IMR-90 (cell line): Measurements from ENCODE around the gene LAMB2. TPM values are rescaled to one million over a fixed set of nuclear protein-coding genes. Genes with fewer than 3 reads are reported as not detected.

ENCODE experiments used
- ATAC-seq: fragments of 200-7000 bp; cut with Tn5 transposase; 2 replicates; pipeline ENCODE4 v1.9.1; 2020; ENCODE audit warnings: low read depth, mild to moderate bottlenecking, moderate library complexity
- BruUV-seq: library from RNA; stranded (reverse); fragments of 400-500 nt; replicated peaks from 2 replicates; lab custom pipeline; 2021; lab: Mats Ljungman, UMichigan
- CTCF ChIA-PET: fragments of 300-600 bp; formaldehyde crosslinking; extraction: SDS; loops from one replicate; lab custom pipeline; 2021; ENCODE audit warnings: antibody characterized with exemption; lab: Yijun Ruan, JAX
- POLR2A ChIA-PET: fragments of 300-600 bp; sonication (Branson Sonifier 250); formaldehyde crosslinking; loops from one replicate; lab custom pipeline; 2022; ENCODE audit warnings: antibody characterized with exemption; ENCODE audit not compliant: unreplicated experiment; lab: Charles Lee
- DNase-seq: peaks from one replicate; pipeline ENCODE4 v3.0.0; 2013
- H2AFZ ChIP-seq: replicated peaks from 2 replicates; pipeline ENCODE3; 2013; ENCODE audit warnings: low read length, mild to moderate bottlenecking; ENCODE audit not compliant: poor library complexity
- H2AK5ac ChIP-seq: 2 replicates; pipeline ENCODE4 v1.6.1; 2013; ENCODE audit warnings: low read depth, low read length, inconsistent platforms
- H2AK9ac ChIP-seq: replicated peaks from 2 replicates; pipeline ENCODE3; 2013; ENCODE audit warnings: mild to moderate bottlenecking, low read depth, low read length, moderate library complexity; ENCODE audit not compliant: poor library complexity
- H2BK120ac ChIP-seq: 2 replicates; pipeline ENCODE4 v1.6.1; 2013; ENCODE audit warnings: low read depth, low read length, inconsistent platforms
- H2BK15ac ChIP-seq: 3 replicates; pipeline ENCODE4 v1.6.1; 2013; ENCODE audit warnings: low read depth, low read length, inconsistent platforms
- H2BK20ac ChIP-seq: 2 replicates; pipeline ENCODE4 v1.6.1; 2013; ENCODE audit warnings: low read depth, mild to moderate bottlenecking, inconsistent platforms, low read length, moderate library complexity
- H2BK5ac ChIP-seq: 2 replicates; pipeline ENCODE4 v1.6.1; 2013; ENCODE audit warnings: mild to moderate bottlenecking, low read depth, low read length, inconsistent platforms; ENCODE audit not compliant: poor library complexity, severe bottlenecking
- H3K14ac ChIP-seq: replicated peaks from 2 replicates; pipeline ENCODE4 v1.6.1; 2013; ENCODE audit warnings: low read depth, low read length, inconsistent platforms
- H3K18ac ChIP-seq: 2 replicates; pipeline ENCODE4 v1.6.1; 2013; ENCODE audit warnings: low read depth, low read length, control low read depth
- H3K23ac ChIP-seq: 2 replicates; pipeline ENCODE4 v1.6.1; 2013; ENCODE audit warnings: low read depth, low read length, inconsistent platforms
- H3K27ac ChIP-seq: 2 replicates; pipeline ENCODE4 v1.5.1; 2013; ENCODE audit warnings: mild to moderate bottlenecking, control low read depth, low read length; ENCODE audit not compliant: insufficient read depth
- H3K27me3 ChIP-seq: 2 replicates; pipeline ENCODE4 v1.6.1; 2013; ENCODE audit warnings: low read length; ENCODE audit not compliant: control insufficient read depth, insufficient read depth
- H3K36me3 ChIP-seq: 2 replicates; pipeline ENCODE4 v1.6.1; 2013; ENCODE audit warnings: low read length, mixed read lengths; ENCODE audit not compliant: control insufficient read depth, insufficient read depth
- H3K4ac ChIP-seq: 2 replicates; pipeline ENCODE4 v1.6.1; 2013; ENCODE audit warnings: low read depth, low read length, inconsistent platforms
- H3K4me1 ChIP-seq: 2 replicates; pipeline ENCODE4 v1.6.1; 2013; ENCODE audit warnings: low read length, mixed read lengths; ENCODE audit not compliant: control insufficient read depth, insufficient read depth
- H3K4me2 ChIP-seq: 2 replicates; pipeline ENCODE4 v1.6.1; 2013; ENCODE audit warnings: low read depth, mild to moderate bottlenecking, control low read depth, low read length, moderate library complexity
- H3K4me3 ChIP-seq: 2 replicates; pipeline ENCODE4 v1.5.1; 2013; ENCODE audit warnings: low read depth, mild to moderate bottlenecking, control low read depth, low read length, moderate library complexity; ENCODE audit not compliant: insufficient read depth
- H3K56ac ChIP-seq: 2 replicates; pipeline ENCODE4 v1.6.1; 2013; ENCODE audit warnings: low read length, inconsistent platforms; ENCODE audit not compliant: insufficient read depth; ENCODE audit errors: extremely low read depth
- H3K79me1 ChIP-seq, 2 experiments: 2 replicates each; pipeline ENCODE4 v1.6.1; 2013; ENCODE audit warnings: low read length in 2 of 2, inconsistent platforms in 1 of 2, low read depth in 1 of 2
- H3K9ac ChIP-seq: 2 replicates; pipeline ENCODE4 v1.6.1; 2013; ENCODE audit warnings: low read depth, low read length, control low read depth
- H3K9me1 ChIP-seq: 2 replicates; pipeline ENCODE4 v1.6.1; 2013; ENCODE audit warnings: low read length, inconsistent platforms; ENCODE audit not compliant: insufficient read depth
- H3K9me3 ChIP-seq: 2 replicates; pipeline ENCODE4 v1.6.1; 2013; ENCODE audit warnings: low read length; ENCODE audit not compliant: control insufficient read depth, insufficient read depth
- H4K20me1 ChIP-seq: 2 replicates; pipeline ENCODE4 v1.6.1; 2013; ENCODE audit warnings: low read length, inconsistent platforms; ENCODE audit not compliant: insufficient read depth
- H4K5ac ChIP-seq: 2 replicates; pipeline ENCODE4 v1.6.1; 2013; ENCODE audit warnings: mild to moderate bottlenecking, low read depth, low read length, control low read depth
- H4K8ac ChIP-seq, 2 experiments: 2 replicates each; pipeline ENCODE4 v1.6.1; 2013; ENCODE audit warnings: low read depth in 2 of 2, low read length in 2 of 2, control low read depth in 1 of 2, inconsistent platforms in 1 of 2
- H4K91ac ChIP-seq: 2 replicates; pipeline ENCODE4 v1.6.1; 2013; ENCODE audit warnings: low read depth, low read length, inconsistent platforms; ENCODE audit not compliant: insufficient read depth
- CEBPB ChIP-seq: IDR thresholded peaks from 2 replicates; pipeline ENCODE4 v1.6.1; 2012; ENCODE audit warnings: low read depth, low read length, improper control_type of control experiment
- CTCF ChIP-seq: conservative IDR thresholded peaks from 2 replicates; pipeline ENCODE4 v1.5.1; 2012; ENCODE audit warnings: mild to moderate bottlenecking, low read depth, low read length, improper control_type of control experiment
- ELK1 ChIP-seq: fragments of 150-350 bp; IDR thresholded peaks from 2 replicates; pipeline ENCODE4 v1.6.1; 2016; ENCODE audit warnings: low read depth, mild to moderate bottlenecking, low read length, moderate library complexity, borderline replicate concordance
- MXI1 ChIP-seq: IDR thresholded peaks from 2 replicates; pipeline ENCODE4 v1.6.1; 2012; ENCODE audit warnings: low read depth, mild to moderate bottlenecking, low read length, moderate library complexity, borderline replicate concordance
- RAD21 ChIP-seq: IDR thresholded peaks from 2 replicates; pipeline ENCODE4 v1.6.1; 2012; ENCODE audit warnings: low read length, improper control_type of control experiment
- RCOR1 ChIP-seq: IDR thresholded peaks from 2 replicates; pipeline ENCODE4 v1.6.1; 2012; ENCODE audit warnings: mild to moderate bottlenecking, low read length, improper control_type of control experiment; ENCODE audit not compliant: insufficient replicate concordance
- RFX5 ChIP-seq: IDR thresholded peaks from 2 replicates; pipeline ENCODE4 v1.8.0; 2012; ENCODE audit warnings: low read depth, mild to moderate bottlenecking, low read length, moderate library complexity
- SMC3 ChIP-seq: fragments of 150-350 bp; IDR thresholded peaks from 2 replicates; pipeline ENCODE4 v1.6.1; 2016; ENCODE audit warnings: low read depth, mild to moderate bottlenecking, antibody characterized with exemption, low read length, moderate library complexity
- USF2 ChIP-seq: fragments of 150-350 bp; IDR thresholded peaks from 2 replicates; pipeline ENCODE4 v1.6.1; 2017; ENCODE audit warnings: mild to moderate bottlenecking, antibody characterized with exemption, low read length, low read depth
- WGBS, 2 experiments: methylation state at CpG; one replicate each; pipeline versions ENCODE4 v1.1.5 to v1.1.7; 2013; ENCODE audit warnings: missing lambda C conversion rate in 2 of 2; ENCODE audit not compliant: insufficient read length in 1 of 2; ENCODE audit errors: extremely low coverage in 2 of 2; 5-methylcytosine and 5-hydroxymethylcytosine counted together
- dilution Hi-C: fragments of 300-500 bp; cut with HindIII; formaldehyde crosslinking; loops from one replicate; pipeline ENCODE4 v1.14.3; 2018; ENCODE audit warnings: low sequenced_read_pairs; ENCODE audit not compliant: unreplicated experiment
- in situ Hi-C: fragments of 300-500 bp; cut with MboI; formaldehyde crosslinking; loops from 3 replicates; pipeline ENCODE4 v1.14.3; 2019; ENCODE audit warnings: low sequenced_read_pairs, inconsistent platforms, mixed read lengths
- intact Hi-C: fragments of 100-400 bp; cut with micrococcal nuclease; formaldehyde crosslinking; loops from 2 replicates; pipeline ENCODE4 v1.10.0; 2022
- polyA plus RNA-seq, 3 experiments: library from polyadenylated mRNA; depleted of rRNA; stranded (reverse); fragments of >200 nt; gene quantifications; 2 replicates each; pipeline ENCODE4 v1.2.3, GENCODE V29; 2012; ENCODE audit warnings: low replicate concordance in 1 of 3
- total RNA-seq: library from RNA; depleted of rRNA; stranded (reverse); fragments of >200 nt; gene quantifications from 2 replicates; pipeline ENCODE4 v1.2.3, GENCODE V29; 2012

The LAMB2 gene
- total and polyA plus RNA-seq, 2 of the 4 experiments (the other 2 are of a cell fraction): 213 to 570 TPM

GRCh38 chr3:49171775-49172500 is 39.1 kb upstream of the LAMB2 start:
- H4K91ac ChIP-seq: no peak overlapping the region
- WGBS, 2 experiments: no CpG with 5 or more reads among the region's 7 CpGs
- DNase-seq: no peak
- H2AFZ ChIP-seq: peak overlapping the region; percentile 98
- no peak overlapping the region; the same call in 1 of the 2 replicates for H3K18ac ChIP-seq
- peak overlapping the region; percentile 96 for H2AK9ac ChIP-seq
- H2BK20ac ChIP-seq: no peak overlapping the region
- dilution Hi-C loops (no loop called here), in situ Hi-C loops (loop anchor here (25.0 kb wide), 1 partner anchor 265 kb away; the partner anchor contains the start of gene NICN1), intact Hi-C loops (loop anchor here (1.0 to 5.0 kb wide), 3 partner anchors 105 to 277 kb away; partner anchors contain the start of gene C3orf62)
- H2AK5ac ChIP-seq: peak overlapping the region; percentile 58; the same call in 1 of the 2 replicates
- H3K9ac ChIP-seq: peak overlapping the region; percentile 72
- peak overlapping the region; percentile 48 for H3K27ac ChIP-seq
- ATAC-seq: no peak
- H3K4me1 ChIP-seq: peaks cover 23% of the 10 kb centered on the region
- no peaks in the 10 kb centered on the region for H3K27me3 ChIP-seq
- no peaks in the 10 kb centered on the region for H3K9me3 ChIP-seq
- H4K8ac ChIP-seq: peak overlapping the region; percentile 44 to 87; a peak in 2 of 4 replicates
- peak overlapping the region; percentile 81 for H3K4me2 ChIP-seq
- H3K23ac ChIP-seq: peak overlapping the region; percentile 38; the same call in 1 of the 2 replicates
- no peak overlapping the region for H3K56ac ChIP-seq
- no peak overlapping the region for H4K5ac ChIP-seq
- peak overlapping the region; percentile 25 for H3K4ac ChIP-seq
- no peaks in the 10 kb centered on the region for H4K20me1 ChIP-seq
- no TSS peak for BruUV-seq
- H3K36me3 ChIP-seq: peaks cover 17% of the 10 kb centered on the region; the same call in 1 of the 2 replicates
- POLR2A ChIA-PET: no interaction called here
- H2BK15ac ChIP-seq: no peak overlapping the region
- H3K14ac ChIP-seq: peak overlapping the region; percentile 69
- TF ChIP-seq SMC3 (no peak), RAD21 (no peak), USF2 (no peak), CEBPB (no peak), MXI1 (no peak), RCOR1 (no peak), CTCF (no peak), ELK1 (no peak), RFX5 (no peak)
- H3K79me1 ChIP-seq: peaks cover 12 to 42% of the 10 kb centered on the region in 2 experiments; a peak in 3 of 4 replicates
- no peak overlapping the region; the same call in 1 of the 2 replicates for H2BK120ac ChIP-seq
- no peak overlapping the region for H2BK5ac ChIP-seq
- H3K4me3 ChIP-seq: peak overlapping the region; percentile 50
- peaks cover 25% of the 10 kb centered on the region for H3K9me1 ChIP-seq
- CTCF ChIA-PET: interaction anchor here (0.8 to 1.7 kb wide), 5 partner anchors 16 to 272 kb away, joined by 3 to 5 read pairs (median 4); partner anchors contain the start of gene QRICH1
